Measurements from ENCODE around the gene SYNDIG1.

The SYNDIG1 gene

DNA sequence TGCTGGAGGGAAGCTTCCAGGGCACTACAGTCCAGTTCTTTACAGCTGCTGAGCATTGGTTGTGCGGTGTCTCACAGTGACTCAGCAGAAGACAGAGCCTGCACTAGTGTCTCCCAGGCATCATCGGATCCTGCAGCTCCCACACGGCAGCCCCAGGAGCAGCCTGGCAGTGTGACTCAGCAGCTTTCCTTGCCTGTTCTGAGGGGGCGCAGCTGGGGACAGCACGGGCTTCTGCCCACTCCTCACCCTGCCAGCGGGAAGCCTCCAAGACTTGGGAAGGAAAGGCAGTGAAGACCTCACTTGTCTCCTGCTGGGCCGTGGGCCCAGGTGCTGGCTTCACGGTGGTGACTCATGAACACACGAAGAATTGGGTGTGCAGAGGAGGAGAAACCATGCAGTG is 165.4 kb downstream of the SYNDIG1 start:
- no peak for DNase-seq (ENCODE audit: low read depth in 2 of 2)

DNA sequence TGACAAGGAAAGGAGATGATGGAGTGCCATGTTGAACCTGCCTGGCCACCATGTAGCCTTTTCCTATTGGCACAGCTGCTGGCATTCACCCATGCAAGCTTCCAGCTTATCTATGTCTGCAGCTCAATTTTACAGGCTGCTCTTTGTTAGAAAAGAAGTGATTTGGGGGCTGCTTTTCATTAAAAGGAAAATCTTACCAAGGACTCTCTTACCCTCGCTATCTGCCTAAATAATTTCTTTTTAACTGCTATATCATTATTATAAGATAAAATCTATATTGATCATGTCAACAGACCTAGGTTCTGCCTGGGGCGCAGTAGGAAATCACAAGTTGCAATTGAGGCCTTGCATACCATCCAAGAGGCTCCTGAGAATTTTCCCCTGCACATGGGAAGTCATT is 167.2 kb downstream of the SYNDIG1 start:
- no peak for DNase-seq (ENCODE audit: low read depth in 2 of 2)

DNA sequence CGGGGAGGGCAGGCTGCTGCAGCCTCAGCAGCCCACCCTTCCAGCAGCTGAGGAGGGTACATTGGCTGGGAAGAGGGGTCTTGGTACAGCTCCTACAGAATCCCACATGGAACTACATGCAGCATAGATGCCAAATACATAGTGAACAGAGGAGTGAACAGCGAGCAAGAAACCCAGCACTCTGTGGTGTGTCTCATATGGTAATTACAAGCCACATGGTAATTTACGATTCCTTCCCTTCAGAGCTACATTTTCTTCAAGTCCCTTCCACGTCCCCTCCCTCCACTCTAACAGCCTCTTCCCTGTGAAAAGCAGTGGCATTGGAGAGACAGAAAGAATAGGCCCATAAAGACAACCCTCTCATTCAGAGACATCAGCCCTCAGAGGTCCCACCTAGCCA is 167.7 kb downstream of the SYNDIG1 start:
- DNase-seq (ENCODE audit: low read depth in 2 of 2), result no peak

DNA sequence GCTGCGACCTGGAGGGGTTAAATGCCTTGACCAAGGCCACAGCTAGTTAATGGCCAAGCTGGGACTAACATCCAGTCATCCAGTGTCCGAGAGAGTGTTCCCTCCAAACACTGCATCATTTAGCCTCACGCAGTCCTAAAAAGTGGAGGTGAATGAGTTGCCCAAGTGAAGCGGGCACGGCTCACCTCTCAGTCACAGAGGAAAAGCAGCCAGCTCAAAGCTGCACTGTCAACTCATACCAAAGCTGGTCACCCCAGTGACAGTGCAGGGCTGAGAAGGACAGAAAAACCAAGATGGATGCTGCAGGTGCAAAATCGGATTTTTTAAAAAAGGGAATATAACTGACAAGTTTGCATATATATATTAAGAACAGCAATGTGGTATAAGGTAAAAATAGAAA is 168.5 kb downstream of the SYNDIG1 start:
- no peak for DNase-seq (ENCODE audit: low read depth in 2 of 2)

DNA sequence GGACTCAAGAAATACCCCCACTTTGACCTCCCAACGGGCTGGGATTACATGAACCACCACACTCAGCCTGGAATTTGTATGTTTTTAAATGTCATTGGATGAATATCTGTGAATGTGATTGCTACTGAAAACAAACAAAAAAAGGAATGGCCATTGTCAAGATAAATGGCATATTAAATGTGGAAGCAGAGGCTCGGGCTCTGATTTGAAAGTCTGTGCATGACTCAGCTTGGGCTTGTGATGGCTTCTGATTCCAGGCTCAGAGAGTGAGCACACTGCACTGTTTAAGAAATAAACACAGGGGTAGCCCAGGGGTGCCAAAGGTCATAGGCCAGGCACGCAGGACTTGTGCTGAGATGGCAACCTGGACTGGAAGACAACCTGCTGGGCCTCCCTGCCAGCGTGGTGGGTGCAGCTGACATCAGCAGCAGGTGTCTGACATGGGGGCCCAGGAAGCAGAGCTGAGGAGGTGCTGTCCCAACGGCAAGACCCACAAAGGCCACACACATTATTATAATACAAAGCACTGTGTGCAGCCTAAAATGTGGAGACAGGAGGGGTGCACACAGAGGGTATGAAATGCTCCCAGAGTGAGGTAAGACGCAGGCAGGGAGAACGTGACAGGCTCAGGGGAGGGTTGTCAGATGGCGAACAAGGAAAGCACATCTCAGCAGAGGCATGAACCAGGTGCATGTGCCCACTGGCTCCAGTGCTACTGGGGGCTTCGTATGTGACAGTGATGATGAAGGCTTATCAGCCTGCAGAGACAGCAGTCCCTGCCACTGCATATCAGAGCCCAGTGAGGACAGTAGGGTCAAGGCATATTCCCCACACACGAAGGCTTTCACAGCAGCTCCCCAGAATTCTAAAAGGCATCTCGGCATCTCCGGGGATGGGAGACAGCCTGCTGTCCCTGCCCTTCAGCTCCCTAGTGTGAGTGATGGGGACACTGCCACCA is 169.4 kb downstream of the SYNDIG1 start:
- no peak for DNase-seq (ENCODE audit: low read depth in 2 of 2)

DNA sequence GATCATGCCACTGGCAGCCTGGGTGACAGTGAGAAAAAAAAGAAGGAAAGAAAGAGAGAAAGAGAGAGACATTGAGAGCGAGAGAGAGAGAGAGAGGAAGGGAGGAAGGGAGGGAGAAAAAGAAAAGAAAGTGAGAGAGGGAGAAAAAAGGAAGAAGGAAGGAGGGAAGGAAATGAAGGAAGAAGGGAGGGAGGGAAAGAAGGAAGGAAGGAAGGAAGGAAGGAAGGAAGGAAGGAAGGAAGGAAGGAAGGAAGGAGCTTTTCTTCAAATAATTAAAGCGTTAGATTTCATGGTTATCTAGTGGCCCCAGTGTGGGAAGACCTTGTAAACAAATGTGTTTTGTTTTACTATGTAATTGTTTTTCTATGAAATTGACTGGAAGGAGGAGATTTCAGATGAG is 170.8 kb downstream of the SYNDIG1 start:
- no peak for DNase-seq (ENCODE audit: low read depth in 2 of 2)

DNA sequence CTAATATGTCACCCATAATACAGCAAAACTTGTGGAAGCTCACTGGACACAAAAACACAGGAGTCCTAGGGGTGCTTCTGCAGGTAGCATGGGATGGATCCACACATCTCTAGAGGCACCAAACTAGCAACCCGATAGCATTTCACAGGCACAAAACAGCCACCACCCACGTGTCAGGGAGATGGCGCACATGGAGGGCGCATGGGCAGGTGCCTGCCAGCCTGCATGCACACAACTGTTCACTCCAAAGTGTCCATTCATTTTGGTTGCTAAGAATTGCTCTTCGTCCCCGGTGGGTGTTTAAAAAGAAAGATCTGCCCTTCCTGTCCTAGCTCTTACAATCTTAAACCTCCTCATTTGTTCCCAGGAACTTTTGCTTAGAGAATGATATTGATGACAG is 171.3 kb downstream of the SYNDIG1 start:
- no peak for DNase-seq (ENCODE audit: low read depth in 2 of 2)

DNA sequence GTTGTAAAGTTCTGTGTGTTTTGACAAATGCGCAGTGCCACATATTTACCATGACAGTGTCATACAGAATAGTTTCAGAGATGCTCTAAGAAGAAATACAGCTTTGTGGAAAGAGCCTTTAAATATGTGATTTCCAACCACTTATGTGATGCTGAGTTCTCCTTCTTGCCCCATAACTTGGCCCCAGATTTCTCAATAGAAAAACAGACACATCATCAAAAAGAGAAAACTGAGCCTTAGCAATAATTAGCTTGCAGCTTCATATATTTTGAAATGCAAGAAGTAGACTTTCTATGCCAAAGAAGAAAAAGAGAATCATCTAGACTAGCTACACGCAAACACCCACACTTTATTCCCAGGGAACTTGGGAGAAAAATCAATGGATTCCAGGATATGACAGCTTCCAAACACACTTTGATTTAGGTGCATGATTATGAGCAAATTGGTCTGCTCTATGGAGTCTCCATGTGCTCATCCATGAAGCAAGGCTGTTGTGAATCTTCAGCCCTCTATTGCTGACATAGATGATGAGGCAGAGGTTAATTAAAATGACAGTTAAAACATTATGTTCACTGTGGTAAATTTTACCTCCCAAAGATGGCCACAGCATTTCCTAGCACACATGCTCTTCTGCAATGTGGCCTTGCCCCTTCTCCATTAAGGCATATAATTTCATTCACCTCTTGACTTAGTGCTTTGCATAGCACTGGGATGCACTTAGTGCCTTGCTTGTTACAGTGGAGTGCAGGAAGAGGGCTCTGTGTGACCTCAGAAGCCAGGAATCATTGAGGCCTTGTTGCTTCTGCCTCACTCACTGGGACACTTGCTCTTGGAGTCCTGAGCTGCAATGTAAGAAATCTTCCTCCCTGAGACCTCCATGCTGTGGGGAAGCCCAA is 174.6 kb downstream of the SYNDIG1 start:
- no peak for DNase-seq (ENCODE audit: low read depth in 2 of 2)

DNA sequence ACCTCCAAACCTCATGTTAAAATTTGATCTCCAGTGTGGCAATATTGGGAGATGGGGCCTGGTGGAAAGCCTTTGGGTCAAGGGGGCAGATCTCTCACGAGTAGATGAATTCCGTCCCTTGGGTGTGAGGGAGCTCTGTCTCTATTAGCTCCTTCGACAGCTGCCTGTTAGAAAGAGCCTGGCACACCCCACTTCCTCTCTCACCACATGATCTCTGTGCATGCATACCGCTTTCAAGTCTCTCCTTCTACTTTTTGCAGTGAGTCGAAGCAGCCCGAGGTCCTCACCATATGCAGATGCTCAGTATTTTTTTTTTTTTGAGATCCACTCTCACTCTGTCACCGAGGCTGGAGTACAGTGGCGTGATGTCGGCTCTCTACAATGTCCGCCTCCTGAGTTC is 176.9 kb downstream of the SYNDIG1 start:
- no peak for DNase-seq (ENCODE audit: low read depth in 2 of 2)

DNA sequence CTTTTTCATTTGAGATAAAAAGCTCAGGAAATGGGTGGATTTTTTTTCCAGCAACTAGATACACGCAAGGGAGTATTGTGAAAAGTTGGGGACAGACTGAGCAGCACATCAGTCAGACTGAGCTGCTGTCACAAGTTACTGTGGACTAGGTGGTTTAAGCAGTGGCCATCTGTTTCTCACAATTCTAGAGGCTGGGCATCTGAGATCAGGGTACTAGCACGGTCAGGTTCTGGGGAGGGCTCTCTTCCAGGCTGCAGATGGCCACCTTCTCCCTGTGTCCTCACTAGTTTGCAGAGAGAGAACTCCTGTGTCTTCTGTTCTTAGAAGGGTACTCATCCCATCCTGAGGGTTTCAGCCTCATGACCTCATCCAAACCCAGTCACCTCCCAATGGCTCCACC is 178.3 kb downstream of the SYNDIG1 start:
- DNase-seq (ENCODE audit: low read depth in 2 of 2), result no peak

DNA sequence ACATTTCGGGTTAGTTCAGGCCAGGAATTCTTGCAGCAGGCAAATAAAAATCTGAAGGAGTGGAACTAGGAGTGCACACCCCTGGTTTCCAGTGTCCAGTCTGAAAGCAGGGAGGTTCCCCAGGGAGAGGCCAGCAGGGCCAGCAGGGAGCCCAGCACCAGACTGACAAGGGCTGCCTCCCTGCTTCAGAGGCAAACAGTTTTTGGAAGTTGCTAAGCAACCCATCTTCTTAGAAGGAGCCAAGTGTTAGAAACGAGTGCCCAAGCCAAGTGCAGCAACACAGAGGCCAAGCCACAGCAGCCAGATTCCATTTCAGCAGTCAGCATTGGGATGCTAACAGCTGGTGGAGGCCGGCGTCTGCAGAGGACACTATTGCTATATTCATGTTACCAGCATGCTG is 179.1 kb downstream of the SYNDIG1 start:
- DNase-seq (ENCODE audit: low read depth in 2 of 2), result no peak

DNA sequence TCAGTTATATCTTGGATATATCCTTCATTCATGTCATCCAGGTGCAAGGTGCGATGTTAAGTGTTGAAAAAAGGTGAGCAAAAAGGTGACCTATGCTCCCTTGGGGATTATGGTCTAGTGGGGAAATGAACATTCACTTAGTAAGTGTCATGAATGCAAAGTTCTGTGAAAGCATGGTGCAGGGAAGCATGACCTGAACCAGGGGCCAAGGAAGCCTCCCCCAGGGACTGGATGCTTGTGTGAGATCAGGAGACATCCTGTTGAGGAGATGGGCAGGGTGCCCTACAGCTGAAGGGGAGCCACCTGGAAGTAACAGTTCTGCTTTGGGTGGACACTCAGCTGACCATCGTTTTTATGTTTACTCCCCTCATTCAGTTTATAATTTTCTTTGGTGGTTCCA is 179.5 kb downstream of the SYNDIG1 start:
- DNase-seq (ENCODE audit: low read depth in 2 of 2), result no peak

DNA sequence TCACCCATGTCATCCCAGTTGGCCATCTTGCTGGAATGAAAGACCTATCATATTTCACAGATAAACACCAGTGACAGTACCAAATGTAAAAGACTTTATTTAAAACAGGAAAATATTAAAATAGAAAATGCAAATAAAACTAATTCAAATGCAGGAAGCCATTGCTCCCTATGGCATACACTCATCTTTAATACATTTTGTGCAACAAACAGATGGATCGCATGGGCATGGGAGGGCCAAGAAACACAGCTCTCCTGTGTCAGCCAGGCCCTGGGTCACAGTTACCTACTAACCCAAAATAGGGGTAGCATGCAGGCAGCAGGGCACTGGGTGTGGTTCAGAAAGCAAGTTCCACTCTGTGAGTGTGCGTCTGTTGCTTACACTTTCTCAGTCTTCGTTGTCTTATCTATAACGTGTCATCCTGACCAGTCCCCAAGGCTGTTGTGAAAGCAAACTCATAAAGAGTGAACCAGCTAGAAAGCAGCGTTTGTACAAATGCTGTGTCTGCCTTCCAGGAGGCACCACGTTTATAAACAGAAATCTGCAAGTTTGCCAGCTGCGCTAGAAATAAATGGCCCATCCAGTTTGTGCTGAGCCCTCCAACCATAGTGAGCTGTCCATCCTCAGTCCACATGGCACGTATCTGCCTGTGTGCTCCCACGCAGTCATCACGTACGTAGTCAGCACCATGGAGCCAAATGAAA is 180.5 kb downstream of the SYNDIG1 start:
- no peak for DNase-seq (ENCODE audit: low read depth in 2 of 2)

DNA sequence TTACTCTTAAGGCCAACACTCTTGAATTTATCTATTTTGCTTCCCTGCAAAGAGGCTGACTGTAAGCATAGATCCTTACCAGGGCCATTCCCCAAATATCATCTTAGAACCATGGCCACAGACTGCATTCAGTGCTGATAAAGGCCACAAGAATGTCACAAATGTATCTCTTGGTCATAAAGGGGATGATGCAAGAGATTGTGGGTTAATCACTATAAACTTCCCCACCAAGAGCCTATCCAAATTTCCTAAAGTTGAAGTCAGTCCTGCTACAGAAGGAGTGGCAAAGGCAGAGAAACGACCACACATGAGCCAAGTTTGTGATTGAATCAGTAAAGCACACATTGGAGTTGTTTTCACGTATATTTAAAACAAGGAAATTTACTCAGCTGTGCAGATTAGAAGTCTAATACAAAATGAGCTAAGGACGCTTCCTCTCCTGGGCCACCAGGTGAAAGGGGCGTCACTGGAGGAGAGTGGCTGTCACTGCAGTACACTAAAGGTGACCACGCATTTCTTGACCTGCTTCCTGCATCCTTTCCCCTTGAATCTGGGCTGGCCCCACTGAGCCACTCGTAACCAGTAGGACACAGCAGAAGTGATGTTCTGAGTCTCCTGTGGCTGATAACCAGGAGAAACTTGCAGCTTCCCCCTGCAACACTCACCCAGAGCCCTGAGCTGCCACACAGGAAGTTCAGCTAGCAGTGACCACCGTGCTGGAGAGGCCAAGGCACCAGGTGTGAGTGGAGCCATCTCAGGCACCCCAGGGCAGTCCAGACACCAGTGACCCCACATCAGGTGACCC is 181.9 kb downstream of the SYNDIG1 start:
- no peak for DNase-seq (ENCODE audit: low read depth in 2 of 2)

DNA sequence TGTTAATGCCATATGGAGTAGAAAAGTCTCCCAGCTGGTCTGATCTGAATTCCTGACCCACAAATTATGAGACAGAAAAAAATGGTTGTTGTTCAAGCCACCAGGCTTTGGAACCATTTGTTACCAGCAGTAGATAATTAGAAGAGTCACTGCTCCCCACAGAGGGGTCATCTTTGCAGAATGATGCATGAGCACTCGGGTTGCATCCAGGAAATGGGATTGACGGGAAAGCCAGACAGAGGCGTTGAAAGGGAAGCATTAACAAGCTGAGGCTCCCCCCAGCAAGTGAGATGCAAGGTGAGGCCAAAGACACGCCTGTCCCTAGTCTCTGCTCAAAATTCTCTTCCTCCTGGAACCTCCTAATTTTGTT is 182.5 kb downstream of the SYNDIG1 start:
- no peak for DNase-seq (ENCODE audit: low read depth in 2 of 2)

DNA sequence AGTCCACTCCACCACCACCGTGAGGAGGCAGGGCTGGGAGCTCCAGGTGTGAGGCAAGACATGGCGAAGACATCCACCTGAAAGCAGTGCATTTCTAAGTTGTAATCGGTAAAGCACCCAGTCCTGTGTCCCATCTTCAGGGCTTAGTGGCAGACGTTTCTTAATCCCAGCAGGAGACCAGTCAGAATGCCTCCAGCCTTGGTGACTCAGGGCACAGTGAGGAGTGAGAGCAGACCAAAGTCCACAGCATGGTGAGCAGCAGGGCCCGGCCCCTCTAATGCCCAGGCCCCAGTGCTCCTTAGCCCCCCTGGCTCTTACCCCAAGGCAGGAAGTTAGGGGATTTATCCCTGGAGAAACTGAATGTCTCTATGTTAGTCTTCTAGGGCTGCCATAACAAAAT is 183.9 kb downstream of the SYNDIG1 start:
- no peak for DNase-seq (ENCODE audit: low read depth in 2 of 2)

DNA sequence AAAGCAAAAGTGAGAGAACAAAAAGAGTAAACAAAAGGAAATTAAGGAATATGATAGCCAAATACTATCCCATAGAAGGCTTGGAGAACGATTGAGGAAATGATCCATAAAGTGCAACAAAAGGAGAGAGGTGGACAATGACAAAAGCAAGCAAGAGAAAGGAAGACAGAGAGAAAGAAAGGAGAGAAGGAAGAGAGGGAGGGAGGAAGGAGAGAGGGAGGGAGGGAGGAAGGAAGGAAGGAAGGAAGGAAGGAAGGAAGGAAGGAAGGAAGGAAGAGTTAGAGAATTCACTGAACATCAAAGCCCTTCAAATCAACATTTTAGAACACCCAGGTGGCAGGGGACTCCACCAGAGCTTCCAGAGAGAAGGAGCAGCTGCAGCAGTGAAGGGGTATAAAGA is 185.0 kb downstream of the SYNDIG1 start:
- no peak for DNase-seq (ENCODE audit: low read depth in 2 of 2)

DNA sequence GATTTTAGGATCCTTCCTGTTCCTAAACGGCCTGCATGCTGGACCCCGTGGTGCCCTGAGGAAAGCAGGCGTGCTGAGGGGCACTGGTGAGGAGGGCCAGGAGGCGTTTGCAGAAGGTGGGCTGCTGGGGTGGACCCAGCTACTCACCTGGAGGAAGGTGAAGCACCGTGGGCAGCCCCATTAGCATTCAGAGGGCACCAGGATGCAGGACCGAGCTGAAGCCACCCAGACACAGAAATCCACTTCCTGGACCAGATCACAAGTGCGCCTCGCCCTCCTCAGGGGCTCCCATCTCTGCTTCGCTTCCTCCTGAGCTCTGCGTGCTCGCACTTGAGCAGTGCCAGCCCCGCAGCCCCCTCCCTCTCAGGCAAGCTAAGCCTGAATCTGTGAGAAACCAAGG is 187.0 kb downstream of the SYNDIG1 start:
- DNase-seq (ENCODE audit: low read depth in 2 of 2), result no peak

DNA sequence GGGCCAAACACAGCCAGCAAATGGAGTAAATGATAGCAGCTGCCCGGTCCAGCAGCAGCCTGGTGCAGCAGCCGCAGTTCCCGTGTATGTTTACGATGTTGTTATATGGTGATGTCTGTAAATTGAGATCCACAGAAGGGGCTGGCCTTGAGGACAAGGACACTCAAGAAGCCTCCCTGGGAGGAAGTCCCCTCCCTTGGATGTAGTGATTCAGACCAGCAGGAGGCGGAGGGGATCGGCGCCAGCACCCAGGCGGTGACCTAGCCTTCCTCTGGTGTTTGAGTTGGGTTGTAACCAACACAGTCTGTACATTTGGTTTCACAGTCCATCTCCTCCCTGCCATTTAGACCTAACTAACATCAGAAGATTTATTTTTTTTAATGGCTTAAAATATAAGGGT is 187.8 kb downstream of the SYNDIG1 start:
- DNase-seq (ENCODE audit: low read depth in 2 of 2), result no peak

DNA sequence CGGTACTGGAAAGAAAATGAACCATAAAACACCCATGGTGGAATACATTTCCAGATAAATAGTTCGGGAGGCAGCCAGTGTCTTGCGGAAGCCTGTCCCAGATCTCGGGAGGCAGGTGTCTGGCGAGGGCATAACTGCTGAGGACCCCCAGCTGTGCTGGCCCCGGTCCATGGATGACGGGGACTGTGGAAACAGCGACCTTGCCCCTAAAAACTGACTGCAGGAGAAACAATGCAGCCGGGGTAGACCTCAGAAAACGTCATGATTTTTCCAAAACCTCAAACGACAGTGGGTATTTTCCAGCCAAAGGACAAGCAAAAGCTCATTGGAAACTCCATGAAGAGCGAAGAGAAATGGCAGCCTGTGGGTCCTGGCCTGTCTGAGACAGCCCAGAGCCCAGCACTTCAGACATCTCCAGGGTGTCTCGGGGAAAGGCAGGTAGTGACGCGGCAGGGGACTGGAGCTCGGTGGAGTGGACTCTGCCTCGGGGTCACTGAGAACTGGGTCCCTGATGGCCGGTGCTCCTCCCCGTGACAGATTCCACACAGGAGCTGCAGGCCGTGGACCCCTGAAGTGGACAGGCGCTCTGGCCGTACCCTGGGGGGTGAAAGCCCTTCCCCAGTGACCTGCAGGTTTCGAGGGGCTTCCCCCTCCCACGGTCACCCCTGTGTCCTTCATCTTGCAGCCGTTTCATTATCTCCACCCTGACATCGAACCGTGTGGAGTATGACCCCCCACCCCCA is 188.6 kb downstream of the SYNDIG1 start:
- DNase-seq (ENCODE audit: low read depth in 2 of 2), result no peak

Measured in stimulated activated CD4-positive, alpha-beta T cell treated with anti-CD3 and anti-CD28 coated beads, Interleukin-4, amount 100 ng/mL, for 48 hours (primary cell).